GM19240 (cell line): ENCODE results near the gene CPXCR1.
"Not testable (repeated sequence)": the region's sequence is repeated elsewhere in the genome, so short reads cannot be mapped to it uniquely, and the experiment has no call there.

Experiments used
- DNase-seq: peaks from one replicate; pipeline ENCODE4 v3.0.0; 2011; ENCODE audit warnings: low spot score; ENCODE audit not compliant: insufficient read length

The CPXCR1 gene

DNA sequence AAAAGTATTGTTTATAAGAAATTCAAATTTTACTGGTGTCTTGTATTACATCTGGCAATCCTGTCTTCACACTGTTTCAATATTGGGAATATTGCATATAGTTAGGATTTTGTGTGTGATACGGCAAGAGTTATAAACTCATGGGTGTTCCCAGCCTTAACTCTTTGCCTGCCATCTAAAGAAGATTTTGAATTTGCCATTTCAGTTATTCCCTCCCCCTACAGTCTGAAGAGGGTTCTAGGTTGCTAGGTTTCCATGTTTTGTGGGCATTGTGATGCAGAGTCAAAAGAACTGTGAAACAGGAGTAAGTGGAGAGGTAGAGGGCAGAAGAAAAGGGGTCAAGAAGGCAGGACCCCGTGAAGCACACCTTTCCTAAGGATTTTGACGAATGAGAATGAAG lies at the start of gene CPXCR1:
Gene CPXCR1, plus strand, starts transcription at position 301 of the 400 bp plus-strand sequence. CDS start 6,190 bp downstream, outside the sequence.
- DNase-seq = no peak

DNA sequence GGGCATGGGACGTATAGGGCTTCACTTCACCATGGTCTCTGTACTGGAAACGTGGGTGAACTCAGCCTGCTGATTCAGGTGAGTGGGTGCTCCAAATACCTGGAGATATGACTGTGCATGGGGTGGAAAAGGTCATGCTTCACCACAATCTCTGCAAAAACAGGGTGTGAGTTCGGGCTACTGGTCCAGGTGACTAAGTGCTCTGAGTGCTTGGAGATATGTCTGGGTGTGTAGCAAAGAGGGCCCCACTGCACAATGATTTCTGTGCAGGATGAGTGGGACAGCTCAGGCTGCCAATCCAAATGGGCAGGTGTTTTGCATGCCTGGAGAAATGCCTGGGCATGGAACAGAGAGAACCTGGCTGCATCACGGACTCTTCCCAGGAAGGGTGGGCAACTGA lies 11.2 kb upstream of the CPXCR1 start:
- DNase-seq = no peak

DNA sequence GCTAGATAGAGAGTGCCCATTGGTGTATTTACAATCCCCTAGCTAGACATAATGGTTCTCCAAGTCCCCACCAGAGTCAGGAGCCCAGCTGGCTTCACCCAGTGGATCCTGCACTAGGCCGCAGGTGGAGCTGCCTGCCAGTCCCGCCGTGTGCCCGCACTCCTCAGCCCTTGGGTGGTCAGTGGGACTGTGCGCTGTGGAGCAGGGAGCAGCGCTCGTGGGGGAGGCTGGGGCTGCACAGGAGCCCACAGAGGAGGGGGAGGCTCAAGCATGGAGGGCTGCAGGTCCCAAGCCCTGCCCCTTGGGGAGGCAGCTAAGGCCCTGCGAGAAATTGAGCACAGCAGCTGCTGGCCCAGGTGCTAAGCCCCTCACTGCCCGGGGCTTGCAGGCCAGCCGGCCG lies 810 bp upstream of the CPXCR1 start:
- not testable (repeated sequence) for DNase-seq

GRCh38 chrX:88752339-88752738 lies 5.3 kb downstream of the CPXCR1 start:
- DNase-seq = not testable (repeated sequence)

DNA sequence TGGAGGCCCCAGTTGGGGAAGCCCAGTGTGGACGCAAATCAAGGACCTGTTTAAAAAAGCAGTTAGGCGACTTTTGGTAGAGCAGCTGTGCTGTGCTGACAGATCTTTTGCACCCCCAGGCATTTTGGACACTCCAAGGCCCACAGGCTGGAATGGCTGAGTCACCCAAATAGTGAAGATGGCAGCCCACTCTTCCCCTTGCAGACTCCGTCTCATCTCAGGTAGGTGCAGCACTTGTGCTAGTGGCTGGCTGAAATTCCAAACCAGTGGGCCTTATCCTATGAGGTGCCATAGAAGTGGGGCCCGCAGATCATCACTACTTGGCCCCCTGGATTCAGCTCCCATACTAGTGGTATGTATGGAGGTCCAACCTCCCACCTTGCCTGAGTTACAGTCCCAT lies 42.8 kb downstream of the CPXCR1 start:
- no peak for DNase-seq
